KOPT-K1 (cell line): Measurements from ENCODE around the gene PLA1A.

ENCODE experiments used
- H3K27ac ChIP-seq: fragments of 200-600 bp; sonication (generic); 2 replicates; pipeline ENCODE4 v1.5.1; 2016; ENCODE audit warnings: antibody characterized with exemption, mild to moderate bottlenecking, low read depth, low read length; ENCODE audit not compliant: poor library complexity, severe bottlenecking
- H3K36me3 ChIP-seq: fragments of 200-600 bp; sonication (generic); 2 replicates; pipeline ENCODE4 v1.5.1; 2017; ENCODE audit warnings: antibody characterized with exemption, mild to moderate bottlenecking, low read length, moderate library complexity; ENCODE audit not compliant: insufficient read depth
- H3K9me3 ChIP-seq: fragments of 200-600 bp; sonication (generic); 2 replicates; pipeline ENCODE4 v1.5.1; 2017; ENCODE audit warnings: antibody characterized with exemption, low read length, mild to moderate bottlenecking; ENCODE audit not compliant: insufficient read depth, poor library complexity, severe bottlenecking

PLA1A gene

DNA sequence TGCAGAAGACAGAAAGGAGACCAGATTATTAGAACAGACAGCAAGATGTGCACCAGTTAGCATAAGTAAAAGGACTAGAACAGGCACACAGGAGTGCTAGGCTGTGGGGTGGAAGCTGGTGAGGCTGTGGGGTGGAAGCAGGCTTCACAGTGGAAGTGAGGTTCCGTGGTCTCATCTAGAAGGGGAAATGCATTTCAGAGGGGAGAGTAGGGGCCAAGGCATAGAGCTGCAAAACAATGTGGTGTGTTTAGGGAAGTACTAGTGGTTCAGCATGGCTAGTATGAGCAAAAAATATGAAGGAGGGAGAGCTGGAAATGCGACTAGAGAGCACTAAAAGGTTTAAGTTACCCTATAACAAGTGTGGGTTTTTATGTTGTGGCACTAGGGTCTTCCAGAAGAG is 56.2 kb downstream of the PLA1A start:
- Histone ChIP-seq H3K27ac (no peak overlapping the region), H3K9me3 (no peaks in the 10 kb centered on the region), H3K36me3 (no peaks in the 10 kb centered on the region)

DNA sequence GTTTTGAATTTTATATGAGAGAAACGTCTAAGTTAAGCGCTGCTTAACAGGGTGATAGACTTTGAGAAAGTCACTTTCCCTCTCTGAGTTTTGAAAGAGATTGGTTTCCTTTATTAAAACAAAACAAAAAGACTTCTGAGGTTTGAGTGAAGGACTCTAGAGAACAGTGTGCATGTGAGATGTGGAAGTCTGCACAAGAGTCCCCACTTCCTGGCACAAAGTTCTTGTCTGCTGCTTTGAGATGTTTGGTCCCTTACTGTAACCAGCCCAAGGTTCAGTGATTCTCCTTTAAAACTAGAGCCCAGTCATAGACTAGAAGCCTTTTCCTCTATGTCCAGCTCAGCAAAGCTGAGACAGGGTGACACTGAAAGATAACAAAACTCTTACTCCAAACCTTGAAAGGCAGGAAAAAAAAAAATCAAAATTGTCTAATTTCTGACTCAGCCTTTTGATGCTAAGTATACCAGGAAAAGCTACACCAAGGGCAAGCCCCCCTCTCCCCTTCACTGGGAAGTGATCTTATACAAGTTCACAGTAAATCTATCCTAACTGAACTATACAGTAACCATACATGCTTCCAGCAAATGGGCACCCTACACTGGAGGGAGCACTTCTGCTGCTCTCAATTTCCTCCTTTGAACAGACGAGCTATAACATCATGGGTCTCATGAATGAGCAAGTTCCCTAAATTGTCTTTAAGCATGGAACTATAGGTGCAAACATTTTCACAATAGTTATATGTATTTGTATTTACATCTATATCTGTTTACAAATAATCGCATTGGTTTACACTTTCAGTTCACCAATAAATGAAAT is 60.4 kb downstream of the PLA1A start:
- Histone ChIP-seq H3K36me3 (no peaks in the 10 kb centered on the region), H3K9me3 (no peaks in the 10 kb centered on the region), H3K27ac (no peak overlapping the region)

DNA sequence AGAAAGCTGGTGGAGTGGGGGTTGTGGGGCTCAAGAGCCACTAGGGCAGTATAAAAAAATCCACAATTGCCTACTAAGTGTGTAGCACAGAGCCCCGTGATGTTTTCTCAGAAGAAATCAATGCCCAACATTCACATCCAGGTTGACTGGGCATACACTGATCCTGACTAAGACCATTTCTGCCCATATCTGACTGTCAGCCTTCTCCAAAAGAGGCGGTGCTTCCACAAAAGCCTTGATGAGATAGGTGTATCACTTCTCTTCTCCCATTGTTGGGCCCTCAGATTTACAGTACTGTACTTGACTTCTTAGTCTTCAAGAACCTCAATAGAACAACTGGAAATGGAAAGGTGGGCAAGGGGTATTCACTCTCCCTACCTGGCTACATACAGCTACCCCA is 61.3 kb downstream of the PLA1A start:
- Histone ChIP-seq H3K27ac (no peak overlapping the region), H3K36me3 (no peaks in the 10 kb centered on the region), H3K9me3 (no peaks in the 10 kb centered on the region)

DNA sequence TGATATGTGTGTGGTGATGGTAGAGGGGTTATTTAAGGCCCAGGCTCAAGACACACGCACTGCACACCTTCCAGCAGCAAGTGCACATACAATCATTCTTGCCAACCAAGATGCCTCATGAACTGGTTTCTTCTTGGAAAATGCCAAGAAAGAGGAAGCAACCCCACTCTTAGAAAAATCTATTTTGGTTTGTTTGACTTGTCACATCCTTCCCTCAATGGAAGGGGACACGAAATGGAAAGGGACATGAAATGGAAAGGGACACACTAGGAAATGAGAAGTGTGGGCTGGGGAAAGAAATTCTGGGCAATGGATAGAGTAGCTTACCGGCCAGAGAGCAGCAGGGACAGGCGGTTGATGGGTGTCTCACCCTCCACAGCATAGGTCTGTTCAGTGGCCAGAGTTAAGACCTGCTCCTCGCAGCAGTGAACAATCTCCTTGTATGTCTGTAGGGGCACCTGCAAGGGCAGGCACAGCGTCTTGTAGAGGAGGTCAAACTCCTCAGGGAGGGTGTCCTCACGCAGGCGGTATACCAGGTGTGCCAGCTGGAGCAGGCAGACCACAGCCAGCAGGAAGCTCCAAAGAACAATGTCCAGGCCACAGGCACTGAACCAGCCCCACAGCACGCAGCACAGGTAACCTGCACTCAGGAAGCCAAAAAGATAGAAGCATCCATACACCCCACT is 62.1 kb downstream of the PLA1A start:
- H3K36me3 ChIP-seq = no peaks in the 10 kb centered on the region
- H3K27ac ChIP-seq = no peak overlapping the region
- no peaks in the 10 kb centered on the region for H3K9me3 ChIP-seq

DNA sequence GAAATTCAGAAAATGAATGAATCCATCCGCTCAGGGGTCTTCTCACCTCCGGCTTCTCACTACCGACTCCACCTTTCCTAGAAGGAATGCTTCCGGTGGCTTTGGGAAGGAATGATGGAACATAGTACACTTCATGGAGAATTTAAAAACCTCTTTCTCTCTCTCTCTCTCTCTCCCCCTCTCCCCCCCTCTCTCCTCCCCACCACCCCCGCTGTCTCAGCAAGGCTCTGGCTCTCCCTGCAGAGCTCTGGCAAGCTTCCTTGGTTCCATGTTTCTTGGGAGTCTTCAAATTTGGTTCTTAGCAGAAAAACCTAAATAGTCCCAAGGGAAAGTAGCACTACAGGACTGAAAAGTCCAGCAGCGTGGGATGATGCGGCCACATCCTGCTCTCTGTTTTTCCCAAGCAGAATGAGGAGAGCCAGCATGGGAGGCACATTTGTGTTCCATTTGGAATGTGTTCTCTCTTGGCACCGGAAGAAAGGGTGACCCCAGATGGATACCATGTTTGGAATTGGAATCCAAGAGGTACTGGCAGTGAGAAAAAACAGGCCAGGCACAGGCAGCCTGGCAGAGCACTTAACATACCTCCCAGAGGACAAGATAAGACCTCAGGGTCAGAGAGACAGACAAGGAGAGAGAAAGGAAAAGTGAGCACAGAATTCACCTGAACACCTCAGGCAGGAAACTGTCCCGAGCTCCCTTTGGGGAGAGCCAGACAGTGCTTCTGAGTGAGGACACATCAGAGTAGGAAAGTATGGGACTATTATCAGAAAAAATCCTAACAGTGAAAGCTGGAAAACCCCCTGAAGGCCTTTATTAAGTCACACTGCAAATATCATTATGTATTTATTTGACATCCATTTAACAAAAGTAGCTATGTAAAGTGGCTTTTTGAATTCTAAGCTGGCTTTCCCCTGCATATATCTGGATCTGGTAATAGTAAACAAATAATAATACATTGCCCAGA is 63.1 kb downstream of the PLA1A start, which contains the start of gene POPDC2:
Gene POPDC2 (minus strand): TSS at position 116 of the 967 bp plus-strand sequence. CDS start 166 bp downstream, outside the sequence.
- H3K36me3 ChIP-seq = 0 out of 2 replicates have a peak, but pooled peaks cover under 1% of the 10 kb centered on the region
- H3K27ac ChIP-seq = no peak within 1 kb of the TSS
- H3K9me3 ChIP-seq = no peaks in the 10 kb centered on the region

DNA sequence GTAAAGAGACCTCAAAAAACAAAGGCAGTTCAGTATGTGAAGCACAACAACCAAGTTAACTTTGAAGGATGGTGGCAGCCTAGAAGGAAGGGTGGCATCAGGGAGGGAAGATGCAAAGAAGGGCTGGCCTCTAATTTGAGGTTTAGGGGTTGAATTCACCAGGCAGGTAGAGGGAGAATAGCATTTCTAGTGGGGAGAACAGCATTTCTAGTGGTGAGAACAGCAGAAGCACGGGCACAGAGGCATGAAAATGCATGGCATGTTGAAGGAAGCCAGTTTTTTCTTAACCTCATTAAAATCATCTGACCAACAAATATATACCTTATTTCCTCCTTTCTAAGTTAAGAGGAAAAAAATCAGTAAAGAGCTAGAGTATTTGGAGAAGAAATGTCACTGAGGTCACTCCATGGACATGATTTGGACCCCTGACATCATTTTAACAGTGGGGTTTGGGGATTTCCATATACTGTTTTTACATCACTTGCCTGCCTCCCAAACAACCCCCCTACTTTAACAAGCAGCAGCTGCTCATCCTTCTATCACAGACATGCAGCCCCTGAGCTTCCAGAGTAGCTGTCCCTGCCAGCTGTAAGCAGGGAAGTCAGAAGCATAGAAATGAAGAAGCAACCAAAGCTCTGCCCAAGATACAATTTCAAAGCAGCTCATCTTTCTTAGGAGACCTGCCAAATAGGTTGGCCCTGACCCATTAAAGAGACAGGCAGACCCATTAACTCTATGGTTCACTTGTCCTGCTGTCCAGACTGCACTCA is 65.1 kb downstream of the PLA1A start:
- peaks cover 21% of the 10 kb centered on the region for H3K36me3 ChIP-seq
- H3K9me3 ChIP-seq = no peaks in the 10 kb centered on the region
- H3K27ac ChIP-seq = no peak overlapping the region

DNA sequence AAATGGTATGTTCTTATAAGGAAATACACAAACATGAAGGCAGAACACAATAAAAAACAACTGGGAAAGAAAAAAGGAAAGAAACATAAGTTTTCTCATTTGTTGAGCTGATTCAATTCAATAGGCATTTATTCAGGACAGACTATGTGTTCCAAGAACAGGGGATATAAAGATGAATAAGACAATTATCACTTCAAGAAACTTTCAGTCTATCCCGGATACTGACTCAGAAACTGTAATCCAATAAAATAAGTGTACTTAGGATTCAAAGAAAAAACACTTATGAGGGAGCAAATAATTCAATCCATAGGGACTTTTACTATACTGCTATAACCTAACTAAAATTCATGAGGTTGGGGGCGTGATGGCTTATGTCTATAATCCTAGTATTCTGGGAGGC is 66.2 kb downstream of the PLA1A start:
- H3K9me3 ChIP-seq = no peaks in the 10 kb centered on the region
- H3K36me3 ChIP-seq = peaks cover 31% of the 10 kb centered on the region
- no peak overlapping the region for H3K27ac ChIP-seq

DNA sequence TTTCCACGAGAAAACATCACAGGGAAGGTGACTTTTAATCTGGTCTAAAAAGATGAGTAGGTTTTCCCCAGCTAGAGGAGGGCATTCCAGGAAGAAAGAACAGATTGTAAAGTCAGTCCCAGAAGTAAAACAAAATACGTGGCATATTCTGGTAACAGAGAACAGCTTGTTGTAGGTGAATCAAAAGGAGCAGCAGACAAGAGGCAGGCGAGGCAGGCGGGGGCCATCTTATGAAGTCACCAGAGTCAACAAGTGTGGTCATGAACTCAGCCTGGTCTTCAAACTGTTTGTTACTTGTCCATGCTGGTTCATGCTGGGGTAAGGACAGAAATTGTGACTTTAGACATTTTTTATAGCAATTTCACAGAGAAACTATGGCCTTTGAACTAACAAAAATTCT is 66.7 kb downstream of the PLA1A start:
- Histone ChIP-seq H3K9me3 (no peaks in the 10 kb centered on the region), H3K36me3 (peaks cover 35% of the 10 kb centered on the region), H3K27ac (no peak overlapping the region)

DNA sequence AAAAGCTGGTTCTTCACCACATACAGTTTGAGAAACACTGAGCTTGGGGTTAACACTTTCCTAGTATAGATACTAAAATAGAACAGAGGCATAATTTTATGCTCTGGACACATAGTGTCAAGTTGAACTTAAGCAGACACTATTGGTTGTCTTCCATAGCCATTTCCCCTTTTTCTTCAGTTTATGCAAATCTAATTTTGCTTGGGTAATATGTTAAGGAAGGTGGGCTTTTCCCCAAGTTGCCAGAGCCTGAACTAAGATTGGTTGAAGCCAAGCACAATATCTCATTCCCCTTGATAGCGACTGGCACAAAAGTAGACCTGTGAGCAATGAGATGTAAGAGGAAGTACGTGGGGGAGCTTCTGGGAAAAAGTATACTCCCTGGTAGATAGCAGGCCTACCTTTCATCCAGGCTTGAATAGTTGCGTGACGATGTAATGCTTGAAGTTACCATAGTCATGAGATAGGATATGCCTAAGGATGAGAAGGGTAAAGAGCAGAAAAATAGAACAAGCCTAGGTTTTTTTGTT is 67.2 kb downstream of the PLA1A start:
- Histone ChIP-seq H3K27ac (no peak overlapping the region), H3K9me3 (no peaks in the 10 kb centered on the region), H3K36me3 (peaks cover 40% of the 10 kb centered on the region)

DNA sequence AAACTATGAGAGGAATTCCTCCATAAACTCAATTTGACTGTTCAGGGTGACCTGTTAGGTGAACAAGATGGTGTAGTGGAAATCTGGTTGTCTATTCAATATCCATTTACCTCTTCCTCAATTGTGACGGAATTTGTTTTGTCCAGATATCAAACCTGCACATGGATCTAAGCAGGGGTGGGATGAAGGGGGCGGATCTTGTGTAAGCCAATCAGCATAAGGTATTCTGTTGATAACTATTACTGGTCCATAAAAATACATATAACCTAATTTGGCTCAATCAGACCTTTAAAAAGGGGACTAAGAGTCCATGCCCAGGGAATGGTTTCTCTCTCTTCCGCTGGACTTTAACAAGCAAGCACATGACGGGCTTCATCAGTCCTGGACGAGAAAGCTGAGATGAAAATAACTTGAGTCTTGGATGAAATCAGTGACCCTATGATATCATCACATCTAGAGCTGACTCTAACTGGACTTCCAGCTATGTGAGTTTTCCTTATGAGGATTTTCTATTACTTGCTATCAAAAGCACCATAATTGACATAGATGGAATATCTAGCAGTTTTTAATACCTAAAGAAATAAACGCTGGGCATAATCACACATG is 68.4 kb downstream of the PLA1A start:
- peaks cover 52% of the 10 kb centered on the region for H3K36me3 ChIP-seq
- no peaks in the 10 kb centered on the region for H3K9me3 ChIP-seq
- H3K27ac ChIP-seq = no peak overlapping the region

DNA sequence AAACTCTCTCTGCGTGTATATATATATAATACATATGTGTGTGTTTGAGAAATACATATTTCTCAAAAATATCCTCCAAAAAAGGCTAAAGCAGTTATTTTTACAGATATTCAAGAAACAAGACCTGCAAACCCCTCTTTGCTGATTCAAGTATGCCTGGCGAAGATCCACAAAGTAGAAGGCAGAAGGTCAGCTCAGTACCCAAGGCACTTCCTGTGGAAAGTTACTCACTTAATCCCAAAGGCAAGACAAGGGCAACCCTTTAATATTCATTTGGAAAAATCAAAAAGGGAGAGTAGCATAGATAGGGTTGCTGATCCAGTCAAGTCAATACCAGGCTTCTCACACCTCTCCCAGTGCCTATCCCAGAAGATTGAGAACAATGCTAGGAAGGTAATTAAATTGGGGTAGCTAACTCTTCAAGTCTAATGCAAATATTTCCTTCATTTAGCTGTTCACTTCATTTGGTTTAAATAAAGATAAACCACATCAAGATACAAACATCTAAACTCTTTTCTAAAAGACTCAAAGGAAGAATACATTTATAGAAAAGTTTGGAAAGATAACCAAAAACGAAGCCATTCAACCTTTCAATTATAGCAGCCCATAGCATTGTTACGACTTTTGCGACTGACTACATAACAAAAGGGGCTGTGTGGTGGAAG is 72.4 kb downstream of the PLA1A start:
- H3K27ac ChIP-seq = no peak overlapping the region
- peaks cover 90% of the 10 kb centered on the region for H3K36me3 ChIP-seq
- H3K9me3 ChIP-seq = no peaks in the 10 kb centered on the region

DNA sequence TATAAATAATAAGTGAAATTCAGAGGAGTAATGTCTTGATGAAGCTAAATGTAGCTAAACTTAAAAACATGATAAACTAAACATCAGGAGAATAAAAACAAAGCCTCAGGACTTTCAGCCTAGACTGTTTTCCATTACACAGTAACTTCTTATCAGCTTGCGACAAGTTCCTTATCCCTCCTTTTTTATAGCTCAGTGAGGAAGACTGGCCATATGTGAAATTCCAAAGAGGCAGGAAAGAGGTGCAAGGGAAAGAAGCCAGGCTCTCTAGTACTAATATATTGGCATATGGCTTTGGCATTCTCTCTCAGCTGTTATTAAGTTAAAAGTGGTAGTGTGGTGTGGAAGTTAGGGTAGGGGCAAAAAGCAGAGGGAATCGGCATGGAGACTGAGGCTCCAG is 75.1 kb downstream of the PLA1A start:
- Histone ChIP-seq H3K9me3 (no peaks in the 10 kb centered on the region), H3K27ac (no peak overlapping the region), H3K36me3 (peaks cover 73% of the 10 kb centered on the region)

DNA sequence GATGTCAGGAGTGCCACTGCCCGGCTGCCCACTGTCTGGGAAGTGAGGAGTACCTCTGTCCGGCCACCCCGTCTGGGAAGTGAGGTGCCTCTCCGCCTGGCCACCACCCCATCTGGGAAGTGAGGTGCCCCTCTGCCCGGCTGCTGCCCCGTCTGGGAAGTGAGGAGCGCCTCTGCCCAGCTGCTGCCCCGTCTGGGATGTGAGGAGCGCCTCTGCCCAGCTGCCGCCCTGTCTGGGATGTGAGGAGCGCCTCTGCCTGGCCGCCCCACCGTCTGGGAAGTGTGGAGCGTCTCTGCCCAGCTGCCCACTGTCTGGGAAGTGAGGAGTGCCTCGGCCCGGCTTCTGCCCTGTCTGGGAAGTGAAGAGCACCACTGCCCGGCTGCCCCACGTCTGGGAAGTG is 76.2 kb downstream of the PLA1A start:
- Histone ChIP-seq H3K36me3 (peaks cover 63% of the 10 kb centered on the region), H3K9me3 (no peaks in the 10 kb centered on the region), H3K27ac (no peak overlapping the region)
